K562 (cell line): ENCODE measurements around the gene OST4. TPM values are rescaled to one million over a fixed set of nuclear protein-coding genes. Genes with fewer than 3 reads are reported as not detected.

ENCODE experiments used
- ELF1 ChIP-seq: fragments of 200-800 bp; sonication (Bioruptor generic); IDR thresholded peaks from 2 replicates; pipeline ENCODE4 v1.6.1; 2016; ENCODE audit warnings: missing genetic modification characterization, missing compliant biosample characterization
- ERF ChIP-seq: fragments of 450-650 bp; formaldehyde crosslinking; IDR thresholded peaks from 2 replicates; pipeline ENCODE4 v1.4.0; 2020; ENCODE audit warnings: mild to moderate bottlenecking, mixed read lengths
- FOXK1 ChIP-seq: sonication (generic); formaldehyde crosslinking; IDR thresholded peaks from 2 replicates; pipeline ENCODE4 v1.8.0; 2022; ENCODE audit warnings: missing genetic modification reagents, mild to moderate bottlenecking, borderline replicate concordance
- MAX ChIP-seq: sonication (generic); formaldehyde crosslinking; IDR thresholded peaks from 2 replicates; pipeline ENCODE4 v1.9.0; 2022; ENCODE audit warnings: mild to moderate bottlenecking, missing genetic modification reagents
- MIER1 ChIP-seq: fragments of 450-650 bp; IDR thresholded peaks from 2 replicates; pipeline ENCODE4 v1.6.1; 2016; ENCODE audit warnings: antibody characterized with exemption, mild to moderate bottlenecking, low read depth
- MYC ChIP-seq, 2 experiments: fragments of 250-450 bp in 1 of 2; sonication (Bioruptor Pico) in 1 of 2; IDR thresholded peaks; 2 replicates each; pipeline versions ENCODE4 v1.5.1 to v1.6.1; 2012 to 2021; ENCODE audit warnings: low read depth in 2 of 2, borderline replicate concordance in 1 of 2, improper control_type of control experiment in 1 of 2, low read length in 1 of 2, mild to moderate bottlenecking in 1 of 2, moderate library complexity in 1 of 2
- NR4A1 ChIP-seq, 2 experiments: fragments of 250-450 bp in 1 of 2; fragments of 450-650 bp in 1 of 2; sonication (Bioruptor Pico) in 1 of 2; IDR thresholded peaks; 2 replicates each; pipeline versions ENCODE4 v1.4.0 to v1.6.1; 2016 to 2020; ENCODE audit warnings: mild to moderate bottlenecking in 2 of 2, missing compliant biosample characterization in 1 of 2, missing genetic modification characterization in 1 of 2, moderate library complexity in 1 of 2
- POLR2G ChIP-seq: fragments of 200-400 bp; formaldehyde crosslinking; IDR thresholded peaks from 2 replicates; pipeline ENCODE4 v1.6.1; 2017; ENCODE audit warnings: low read depth, mild to moderate bottlenecking, antibody characterized with exemption, low read length, moderate library complexity
- PRMT5 ChIP-seq: sonication (generic); formaldehyde crosslinking; IDR thresholded peaks from 2 replicates; pipeline ENCODE4 v1.5.0; 2020; ENCODE audit warnings: missing genetic modification reagents
- RAD21 ChIP-seq, 2 experiments: fragments of 250-450 bp in 1 of 2; fragments of 450-650 bp in 1 of 2; sonication (Bioruptor Pico) in 1 of 2; formaldehyde crosslinking in 1 of 2; IDR thresholded peaks in 1 of 2; conservative IDR thresholded peaks in 1 of 2; 2 replicates each; pipeline versions ENCODE4 v1.4.0 to v1.8.0; 2020 to 2022; ENCODE audit warnings: mild to moderate bottlenecking in 2 of 2, moderate library complexity in 1 of 2
- RUNX1 ChIP-seq: sonication (generic); IDR thresholded peaks from 2 replicates; pipeline ENCODE4 v1.6.1; 2016; ENCODE audit warnings: antibody characterized with exemption, low read depth
- THAP7 ChIP-seq: fragments of 250-450 bp; sonication (Bioruptor Pico); IDR thresholded peaks from 2 replicates; pipeline ENCODE4 v1.5.0; 2021
- ZNF408 ChIP-seq: fragments of 250-450 bp; sonication (Bioruptor Pico); IDR thresholded peaks from 2 replicates; pipeline ENCODE4 v1.4.0; 2020; ENCODE audit warnings: low read depth, mild to moderate bottlenecking, moderate library complexity
- ZNF592 ChIP-seq: fragments of 450-650 bp; IDR thresholded peaks from 2 replicates; pipeline ENCODE4 v1.6.1; 2017; ENCODE audit warnings: antibody characterized with exemption, mild to moderate bottlenecking
- polyA plus RNA-seq, 8 experiments: library from polyadenylated mRNA; depleted of rRNA in 4 of 8; stranded (reverse) in 5 of 8; unstranded in 3 of 8; fragments of >200 nt; fragmentation: Nextera tagmentation in 2 of 8; fragmentation: Illumina TruSeq in 1 of 8; extraction: Ambion mirVana in 2 of 8; extraction: Trizol in 1 of 8; gene quantifications; 2 replicates each; pipeline versions ENCODE4 v1.2.1 to v1.2.3, GENCODE V29; 2011 to 2014; ENCODE audit warnings: inconsistent platforms in 1 of 8, missing spikeins in 1 of 8
- total RNA-seq, 7 experiments: library from RNA; depleted of rRNA in 6 of 7; stranded (reverse); fragments of >200 nt in 6 of 7; fragmentation: Illumina TruSeq in 2 of 7; extraction: Trizol in 2 of 7; gene quantifications; 2 replicates each; pipeline versions ENCODE4 v1.2.1 to v1.2.3, GENCODE V29; 2011 to 2021; ENCODE audit warnings: low replicate concordance in 1 of 7

Gene OST4
- total and polyA plus RNA-seq, 9 of the 15 experiments (the other 6 are each of a cell fraction or from before 2014, with no cell fraction given): 186 to 1,155 (median 355) TPM

- TF ChIP-seq THAP7 (no peak), NR4A1 (CRISPR knock-in tag; IDR thresholded peaks at IDR 0.05) (peak; percentile 9; the same call in 1 of the 2 replicates), NR4A1 (tag; IDR thresholded peaks at IDR 0.05) (no peak), PRMT5 (CRISPR knock-in tag) (no peak), ELF1 (tag) (no peak), POLR2G (peak; percentile 45; the same call in 1 of the 2 replicates), MIER1 (no peak), ZNF592 (0 out of 2 replicates have a peak, but pooled peaks have one; percentile 43), MYC (IDR thresholded peaks at IDR 0.05; ENCODE audit: low read depth, low read length) (no peak), MYC (CRISPR knock-in tag; IDR thresholded peaks at IDR 0.05; ENCODE audit: borderline replicate concordance, low read depth) (no peak), ERF (CRISPR knock-in tag) (0 out of 2 replicates have a peak, but pooled peaks have one; percentile 47), RAD21 (CRISPR knock-in tag; conservative IDR thresholded peaks at IDR 0.05 in 1 of 2, IDR thresholded peaks at IDR 0.05 in 1 of 2) (no peak), FOXK1 (no peak), MAX (CRISPR knock-in tag) (no peak), RUNX1 (no peak), ZNF408 (CRISPR knock-in tag) (no peak)
Measured at GRCh38 chr2:27081984-27082772, 10.7 kb upstream of the OST4 start (continued).
